ENCODE results near the gene AP5S1.
"Not testable (repeated sequence)": the region's sequence is repeated elsewhere in the genome, so short reads cannot be mapped to it uniquely, and the experiment has no call there.

AP5S1 gene

GRCh38 chr20:3842348-3842930, 22.1 kb downstream of the AP5S1 start:
- DNase-seq, result no peak

- no peak for DNase-seq
These were observed 23.1 kb downstream of the AP5S1 start for GRCh38 chr20:3843490-3843889.

- DNase-seq, result not testable (repeated sequence)
These were observed 23.8 kb downstream of the AP5S1 start for GRCh38 chr20:3843990-3844619.

- DNase-seq, result peak in 6 of 58 donors; percentile 34 to 77 (median 46)
These were observed 26.0 kb downstream of the AP5S1 start for GRCh38 chr20:3846378-3846739.

- peak in 57 of 58 donors; percentile 39 to 92 (median 83) for DNase-seq
These were observed 26.5 kb downstream of the AP5S1 start, which contains the start of gene MAVS for GRCh38 chr20:3846740-3847428. Gene MAVS, plus strand, starts transcription at chr20:3846834. Its CDS starts 7,791 bp downstream, at chr20:3854625.

- DNase-seq, result peak in 3 of 58 donors; percentile 24 to 43 (median 33)
These were observed 27.1 kb downstream of the AP5S1 start for GRCh38 chr20:3847429-3847940.

GRCh38 chr20:3848565-3848964, 28.2 kb downstream of the AP5S1 start:
- no peak for DNase-seq

GRCh38 chr20:3854462-3854871, 34.1 kb downstream of the AP5S1 start:
- DNase-seq, result no peak

GRCh38 chr20:3857405-3857804, 37.1 kb downstream of the AP5S1 start:
- DNase-seq, result no peak

GRCh38 chr20:3858689-3859088, 38.3 kb downstream of the AP5S1 start:
- no peak for DNase-seq

- no peak for DNase-seq
These were observed 40.8 kb downstream of the AP5S1 start for GRCh38 chr20:3861191-3861590.

- no peak for DNase-seq
These were observed 42.0 kb downstream of the AP5S1 start for GRCh38 chr20:3862333-3862732.

GRCh38 chr20:3863317-3863716, 43.0 kb downstream of the AP5S1 start:
- DNase-seq, result no peak

GRCh38 chr20:3864518-3864917, 44.2 kb downstream of the AP5S1 start:
- DNase-seq, result peak in 2 of 58 donors; percentile 2 to 5

GRCh38 chr20:3865152-3865886, 45.0 kb downstream of the AP5S1 start:
- no peak for DNase-seq

GRCh38 chr20:3865887-3866407, 45.6 kb downstream of the AP5S1 start:
- DNase-seq, result no peak

- DNase-seq, result no peak
These were observed 46.1 kb downstream of the AP5S1 start for GRCh38 chr20:3866464-3866863.

GRCh38 chr20:3867802-3868201, 47.5 kb downstream of the AP5S1 start:
- DNase-seq, result no peak

GRCh38 chr20:3869839-3870634, 49.7 kb downstream of the AP5S1 start:
- DNase-seq, result no peak

- no peak for DNase-seq
These were observed 51.4 kb downstream of the AP5S1 start for GRCh38 chr20:3871550-3872265.

All from anterior cingulate cortex (tissue), 58 donors.